ENCODE data around the gene GPR39.

Gene GPR39

GRCh38 chr2:132468821-132469675 lies 52.4 kb downstream of the GPR39 start:
- Mint-ChIP-seq H3K4me1 (ENCODE audit: low read depth in 2 of 2) (no peaks in the 10 kb centered on the region), H3K36me3 (ENCODE audit: insufficient read depth) (no peaks in the 10 kb centered on the region), H3K27ac (no peak overlapping the region), H3K4me3 (no peak overlapping the region), H3K9me3 (peaks cover 0 to 6% of the 10 kb centered on the region in 2 donors), H3K27me3 (no peaks in the 10 kb centered on the region)
- DNase-seq (no peak), ATAC-seq (replicated peaks) (no peak)

GRCh38 chr2:132470746-132471145 lies 54.1 kb downstream of the GPR39 start:
- no peak for DNase-seq
- Mint-ChIP-seq H3K27me3 (no peaks in the 10 kb centered on the region), H3K9me3 (peaks cover 0 to 4% of the 10 kb centered on the region in 2 donors), H3K4me1 (ENCODE audit: low read depth in 2 of 2) (no peaks in the 10 kb centered on the region), H3K4me3 (no peak overlapping the region), H3K27ac (no peak overlapping the region), H3K36me3 (ENCODE audit: insufficient read depth) (no peaks in the 10 kb centered on the region)
- ATAC-seq (replicated peaks): no peak

- Mint-ChIP-seq H3K9me3 (peaks cover 0 to 4% of the 10 kb centered on the region in 2 donors), H3K4me1 (ENCODE audit: low read depth in 2 of 2) (no peaks in the 10 kb centered on the region), H3K27ac (no peak overlapping the region), H3K4me3 (no peak overlapping the region), H3K27me3 (no peaks in the 10 kb centered on the region), H3K36me3 (ENCODE audit: insufficient read depth) (no peaks in the 10 kb centered on the region)
- no peak for DNase-seq
- ATAC-seq (replicated peaks): no peak
Observed at GRCh38 chr2:132473174-132473883, 56.7 kb downstream of the GPR39 start.

GRCh38 chr2:132475615-132476014 lies 59.0 kb downstream of the GPR39 start:
- Mint-ChIP-seq H3K27ac (no peak overlapping the region), H3K27me3 (no peaks in the 10 kb centered on the region), H3K4me1 (ENCODE audit: low read depth in 2 of 2) (no peaks in the 10 kb centered on the region), H3K4me3 (no peak overlapping the region), H3K36me3 (ENCODE audit: insufficient read depth) (no peaks in the 10 kb centered on the region), H3K9me3 (peaks cover 0 to 4% of the 10 kb centered on the region in 2 donors)
- no peak for ATAC-seq (replicated peaks)
- DNase-seq: no peak

- DNase-seq (no peak), ATAC-seq (replicated peaks) (no peak)
- no peaks in the 10 kb centered on the region for H3K27me3 Mint-ChIP-seq
- no peaks in the 10 kb centered on the region for H3K9me3 Mint-ChIP-seq
- no peaks in the 10 kb centered on the region for H3K4me1 Mint-ChIP-seq (ENCODE audit: low read depth in 2 of 2)
- no peaks in the 10 kb centered on the region for H3K36me3 Mint-ChIP-seq (ENCODE audit: insufficient read depth)
- no peak overlapping the region for H3K4me3 Mint-ChIP-seq
- no peak overlapping the region for H3K27ac Mint-ChIP-seq
Observed at GRCh38 chr2:132477436-132477835, 60.8 kb downstream of the GPR39 start.

GRCh38 chr2:132477962-132478361 lies 61.4 kb downstream of the GPR39 start:
- Mint-ChIP-seq H3K36me3 (ENCODE audit: insufficient read depth) (no peaks in the 10 kb centered on the region), H3K4me1 (ENCODE audit: low read depth in 2 of 2) (no peaks in the 10 kb centered on the region), H3K9me3 (no peaks in the 10 kb centered on the region), H3K27ac (no peak overlapping the region), H3K4me3 (no peak overlapping the region), H3K27me3 (no peaks in the 10 kb centered on the region)
- no peak for ATAC-seq (replicated peaks)
- DNase-seq: no peak

GRCh38 chr2:132478461-132479105 lies 62.0 kb downstream of the GPR39 start:
- no peaks in the 10 kb centered on the region for H3K9me3 Mint-ChIP-seq
- DNase-seq (no peak), ATAC-seq (replicated peaks) (no peak)
- no peaks in the 10 kb centered on the region for H3K27me3 Mint-ChIP-seq
- H3K36me3 Mint-ChIP-seq (ENCODE audit: insufficient read depth): no peaks in the 10 kb centered on the region
- no peak overlapping the region for H3K27ac Mint-ChIP-seq
- H3K4me3 Mint-ChIP-seq: no peak overlapping the region
- no peaks in the 10 kb centered on the region for H3K4me1 Mint-ChIP-seq (ENCODE audit: low read depth in 2 of 2)

- H3K4me3 Mint-ChIP-seq: no peak overlapping the region
- H3K9me3 Mint-ChIP-seq: no peaks in the 10 kb centered on the region
- H3K4me1 Mint-ChIP-seq (ENCODE audit: low read depth in 2 of 2): no peaks in the 10 kb centered on the region
- no peaks in the 10 kb centered on the region for H3K36me3 Mint-ChIP-seq (ENCODE audit: insufficient read depth)
- DNase-seq (no peak), ATAC-seq (replicated peaks) (no peak)
- no peak overlapping the region for H3K27ac Mint-ChIP-seq
- H3K27me3 Mint-ChIP-seq: no peaks in the 10 kb centered on the region
Observed at GRCh38 chr2:132479155-132479554, 62.5 kb downstream of the GPR39 start.

GRCh38 chr2:132482821-132483220 lies 66.2 kb downstream of the GPR39 start:
- ATAC-seq (replicated peaks) (no peak), DNase-seq (no peak)
- no peak overlapping the region for H3K27ac Mint-ChIP-seq
- no peaks in the 10 kb centered on the region for H3K27me3 Mint-ChIP-seq
- no peaks in the 10 kb centered on the region for H3K36me3 Mint-ChIP-seq (ENCODE audit: insufficient read depth)
- no peaks in the 10 kb centered on the region for H3K4me1 Mint-ChIP-seq (ENCODE audit: low read depth in 2 of 2)
- H3K9me3 Mint-ChIP-seq: no peaks in the 10 kb centered on the region
- H3K4me3 Mint-ChIP-seq: no peak overlapping the region

GRCh38 chr2:132484144-132484543 lies 67.5 kb downstream of the GPR39 start:
- no peak overlapping the region for H3K27ac Mint-ChIP-seq
- DNase-seq: no peak
- H3K27me3 Mint-ChIP-seq: no peaks in the 10 kb centered on the region
- ATAC-seq (replicated peaks): no peak
- no peaks in the 10 kb centered on the region for H3K36me3 Mint-ChIP-seq (ENCODE audit: insufficient read depth)
- H3K9me3 Mint-ChIP-seq: peaks cover 0 to 8% of the 10 kb centered on the region in 2 donors
- H3K4me3 Mint-ChIP-seq: no peak overlapping the region
- H3K4me1 Mint-ChIP-seq (ENCODE audit: low read depth in 2 of 2): no peaks in the 10 kb centered on the region

GRCh38 chr2:132488491-132488890 lies 71.9 kb downstream of the GPR39 start:
- Mint-ChIP-seq H3K4me3 (no peak overlapping the region), H3K9me3 (peaks cover 4 to 21% of the 10 kb centered on the region in 2 donors), H3K27me3 (no peaks in the 10 kb centered on the region), H3K27ac (no peak overlapping the region), H3K36me3 (ENCODE audit: insufficient read depth) (no peaks in the 10 kb centered on the region), H3K4me1 (ENCODE audit: low read depth in 2 of 2) (no peaks in the 10 kb centered on the region)
- DNase-seq (no peak), ATAC-seq (replicated peaks) (no peak)

GRCh38 chr2:132489150-132489549 lies 72.5 kb downstream of the GPR39 start:
- peaks cover 6 to 27% of the 10 kb centered on the region in 2 donors for H3K9me3 Mint-ChIP-seq
- no peak overlapping the region for H3K27ac Mint-ChIP-seq
- DNase-seq (no peak), ATAC-seq (replicated peaks) (no peak)
- H3K4me1 Mint-ChIP-seq (ENCODE audit: low read depth in 2 of 2): no peaks in the 10 kb centered on the region
- no peak overlapping the region for H3K4me3 Mint-ChIP-seq
- H3K36me3 Mint-ChIP-seq (ENCODE audit: insufficient read depth): no peaks in the 10 kb centered on the region
- no peaks in the 10 kb centered on the region for H3K27me3 Mint-ChIP-seq

GRCh38 chr2:132495881-132496280 lies 79.3 kb downstream of the GPR39 start:
- no peaks in the 10 kb centered on the region for H3K27me3 Mint-ChIP-seq
- DNase-seq: no peak
- no peak overlapping the region for H3K27ac Mint-ChIP-seq
- no peaks in the 10 kb centered on the region for H3K4me1 Mint-ChIP-seq (ENCODE audit: low read depth in 2 of 2)
- ATAC-seq (replicated peaks): no peak
- no peak overlapping the region for H3K4me3 Mint-ChIP-seq
- no peaks in the 10 kb centered on the region for H3K36me3 Mint-ChIP-seq (ENCODE audit: insufficient read depth)
- H3K9me3 Mint-ChIP-seq: peaks cover 7 to 33% of the 10 kb centered on the region in 2 donors

GRCh38 chr2:132496555-132496954 lies 80.0 kb downstream of the GPR39 start:
- no peaks in the 10 kb centered on the region for H3K36me3 Mint-ChIP-seq (ENCODE audit: insufficient read depth)
- ATAC-seq (replicated peaks) (no peak), DNase-seq (no peak)
- no peaks in the 10 kb centered on the region for H3K27me3 Mint-ChIP-seq
- no peaks in the 10 kb centered on the region for H3K4me1 Mint-ChIP-seq (ENCODE audit: low read depth in 2 of 2)
- H3K9me3 Mint-ChIP-seq: peaks cover 7 to 37% of the 10 kb centered on the region in 2 donors
- no peak overlapping the region for H3K27ac Mint-ChIP-seq
- H3K4me3 Mint-ChIP-seq: no peak overlapping the region
